T-helper 1 cell treated with Interleukin-12 subunit alpha and Interleukin-12 subunit beta and Interleukin-4 antibody, amounts not matched to agents 30 ng/mL and 1 ng/mL, for 36 hours (primary cell): ENCODE measurements around the gene SLC19A1. TPM values are rescaled to one million over a fixed set of nuclear protein-coding genes. Genes with fewer than 3 reads are reported as not detected.
"Not testable (repeated sequence)": the region's sequence is repeated elsewhere in the genome, so short reads cannot be mapped to it uniquely, and the experiment has no call there.

Experiments used
- intact Hi-C: fragments of 100-400 bp; cut with micrococcal nuclease; formaldehyde crosslinking; loops from one replicate; pipeline ENCODE4 v1.15.1; 2024
- total RNA-seq: library from RNA; stranded (reverse); gene quantifications from 2 replicates; pipeline ENCODE4 v1.2.3, GENCODE V29; 2022

The SLC19A1 gene
- total RNA-seq, 1 donor from 2014 or later = 61.9 TPM

DNA sequence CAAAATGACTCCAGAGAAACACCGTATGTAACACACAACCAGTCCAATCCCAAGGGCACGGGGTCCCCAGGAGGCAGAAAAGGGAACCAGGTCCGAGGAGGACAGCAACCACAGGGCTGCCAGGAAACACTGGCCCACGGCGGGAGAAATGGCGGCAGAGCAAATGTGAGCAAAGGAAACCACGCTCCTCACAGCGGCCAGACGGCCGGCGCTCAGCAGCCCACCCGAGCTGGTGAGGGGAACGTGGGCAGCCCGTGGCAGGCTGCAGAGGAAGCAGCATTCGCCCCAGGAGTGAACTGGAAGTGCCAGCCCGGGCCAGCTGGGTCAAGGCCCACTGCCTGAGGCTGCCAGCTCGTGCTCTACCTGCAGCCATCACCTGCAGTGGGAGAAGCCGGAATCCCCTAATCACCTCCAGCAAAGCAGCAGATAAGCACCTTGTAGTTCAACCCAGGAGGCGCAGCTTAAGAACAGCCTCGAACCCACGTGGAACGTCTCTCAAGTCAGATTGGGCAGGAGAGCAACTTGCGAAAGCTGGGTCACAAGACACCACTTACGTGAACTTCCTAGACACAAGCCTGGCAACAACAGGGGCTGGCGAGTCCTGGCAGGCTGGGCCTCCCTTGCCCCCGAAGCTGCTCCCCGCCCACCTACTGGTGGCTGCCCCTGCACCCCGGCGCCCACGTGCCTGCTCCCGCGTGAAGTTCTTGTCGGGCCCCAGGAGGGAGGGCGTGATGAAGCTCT is 6.7 kb downstream of the SLC19A1 start:
- intact Hi-C loops = no loop called here

DNA sequence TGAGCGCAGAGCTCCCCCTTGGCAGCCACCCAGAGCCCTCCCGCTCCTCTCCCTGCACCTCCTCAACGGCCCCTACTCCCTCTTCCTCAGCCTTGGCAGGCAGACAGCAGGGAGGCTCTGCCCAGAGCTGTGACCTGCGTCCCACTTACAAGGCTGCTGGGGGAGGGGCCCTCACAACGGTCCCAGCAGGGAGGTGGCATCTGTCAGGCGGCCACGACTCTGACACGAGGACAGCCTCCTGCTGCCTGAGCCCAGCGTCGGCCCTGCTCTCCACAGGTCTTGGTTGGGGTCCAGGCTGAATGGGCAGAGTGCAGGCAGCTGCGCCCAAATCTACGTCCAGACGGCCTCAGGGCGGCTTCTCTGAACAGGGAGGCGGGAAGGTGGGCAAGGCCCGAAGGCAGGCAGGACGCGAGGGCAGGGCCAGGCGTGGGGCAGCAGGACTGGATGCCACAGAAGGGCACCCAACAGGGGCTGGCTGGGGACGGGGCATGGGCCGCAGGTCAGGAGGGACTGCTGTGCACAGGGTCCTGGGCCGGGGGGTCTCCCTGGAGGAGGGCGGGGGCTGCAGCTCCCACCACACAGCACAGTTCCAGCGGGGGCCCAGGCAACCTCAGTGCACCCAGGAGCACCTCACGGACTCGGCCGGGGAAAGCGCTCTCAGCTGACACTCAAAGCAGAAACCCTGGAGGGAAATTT is 7.5 kb downstream of the SLC19A1 start:
- intact Hi-C loops = no loop called here

DNA sequence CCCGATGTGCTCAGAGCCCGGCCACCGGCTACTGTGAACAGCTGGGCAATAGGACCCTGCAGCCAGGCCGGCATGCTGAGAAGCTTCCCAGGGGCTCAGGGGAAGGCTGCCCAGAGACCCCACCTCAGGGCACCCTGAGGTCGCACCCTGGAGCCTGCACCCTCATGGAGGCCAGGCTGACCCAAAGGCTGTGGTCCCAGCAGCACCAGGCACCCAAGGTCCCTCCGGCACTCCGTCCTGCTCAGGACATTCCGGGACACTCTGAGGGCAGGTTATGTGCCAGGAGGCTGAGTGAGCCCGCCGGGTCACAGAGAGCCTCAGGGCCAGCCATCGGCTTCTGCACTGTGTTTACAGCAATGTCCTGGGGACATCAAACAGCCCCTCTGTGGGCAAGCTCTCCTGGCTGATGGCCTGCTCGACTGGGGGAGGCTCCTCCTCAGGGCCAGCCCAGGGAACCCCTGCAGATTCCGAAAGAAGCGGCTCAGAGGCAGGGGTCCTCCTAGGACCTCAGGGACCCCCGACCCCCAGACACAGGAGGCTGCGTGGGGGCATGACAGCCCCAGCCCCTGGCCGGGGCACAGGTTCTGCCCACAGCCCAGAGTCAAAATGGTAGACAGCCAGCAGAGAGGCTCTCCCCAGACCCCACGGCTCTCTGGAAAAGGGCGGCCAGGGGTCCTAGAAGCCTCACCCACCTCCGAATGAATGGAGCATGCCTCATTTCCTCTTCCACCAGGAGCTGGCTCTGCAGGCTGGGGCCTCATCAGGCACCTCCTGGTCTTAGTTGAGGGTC is 8.2 kb downstream of the SLC19A1 start:
- intact Hi-C loops = no loop called here

DNA sequence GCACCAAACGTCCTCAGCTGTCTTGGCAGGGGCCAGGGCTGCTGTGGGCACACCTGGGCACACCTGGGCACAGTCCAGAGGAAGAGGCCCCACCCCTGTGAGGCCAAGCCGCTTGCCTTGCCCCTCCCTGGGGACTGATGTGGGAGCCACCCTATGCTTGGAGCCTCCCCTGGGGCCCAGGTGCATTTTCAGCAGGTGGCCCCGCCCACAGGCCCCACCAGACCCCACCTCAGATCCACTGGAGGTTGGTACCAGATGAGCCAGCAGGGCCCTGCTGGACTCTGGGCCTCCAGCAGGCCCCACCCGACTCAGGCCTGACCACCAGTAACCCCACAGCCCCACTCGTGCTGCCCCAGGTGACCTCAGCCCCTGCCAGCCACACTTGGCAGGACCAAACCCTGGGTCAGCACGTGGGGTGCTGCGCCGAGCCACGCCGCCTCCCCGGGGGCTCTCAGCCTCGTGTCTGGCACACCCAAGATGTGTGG is 8.8 kb downstream of the SLC19A1 start:
- intact Hi-C loops = no loop called here

DNA sequence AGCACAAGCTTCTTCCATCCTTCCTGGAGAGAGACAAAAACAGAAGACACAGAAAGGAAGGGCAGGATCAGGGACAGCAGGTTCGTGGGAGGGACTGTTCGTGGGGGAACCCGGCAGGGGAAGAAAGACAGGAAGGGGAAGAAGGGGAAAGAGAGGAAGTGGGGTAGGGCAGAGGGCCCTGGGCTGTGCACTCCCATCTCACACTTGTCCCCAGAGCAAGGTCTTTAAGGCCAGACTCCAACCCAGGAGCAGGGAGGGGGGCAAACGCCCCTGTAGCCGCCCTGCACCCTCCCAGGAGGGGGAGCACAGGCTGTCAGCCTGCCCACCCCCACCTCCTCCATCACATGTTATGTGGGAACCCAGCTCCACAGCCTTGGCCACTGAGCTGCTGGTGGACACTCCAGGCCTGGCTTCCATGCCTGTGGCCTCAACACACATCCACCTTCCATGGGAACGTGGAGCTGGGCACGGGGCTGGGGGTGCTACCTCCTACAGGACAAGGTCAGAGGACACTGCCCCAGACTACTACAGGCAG is 9.3 kb downstream of the SLC19A1 start:
- intact Hi-C loops = no loop called here

DNA sequence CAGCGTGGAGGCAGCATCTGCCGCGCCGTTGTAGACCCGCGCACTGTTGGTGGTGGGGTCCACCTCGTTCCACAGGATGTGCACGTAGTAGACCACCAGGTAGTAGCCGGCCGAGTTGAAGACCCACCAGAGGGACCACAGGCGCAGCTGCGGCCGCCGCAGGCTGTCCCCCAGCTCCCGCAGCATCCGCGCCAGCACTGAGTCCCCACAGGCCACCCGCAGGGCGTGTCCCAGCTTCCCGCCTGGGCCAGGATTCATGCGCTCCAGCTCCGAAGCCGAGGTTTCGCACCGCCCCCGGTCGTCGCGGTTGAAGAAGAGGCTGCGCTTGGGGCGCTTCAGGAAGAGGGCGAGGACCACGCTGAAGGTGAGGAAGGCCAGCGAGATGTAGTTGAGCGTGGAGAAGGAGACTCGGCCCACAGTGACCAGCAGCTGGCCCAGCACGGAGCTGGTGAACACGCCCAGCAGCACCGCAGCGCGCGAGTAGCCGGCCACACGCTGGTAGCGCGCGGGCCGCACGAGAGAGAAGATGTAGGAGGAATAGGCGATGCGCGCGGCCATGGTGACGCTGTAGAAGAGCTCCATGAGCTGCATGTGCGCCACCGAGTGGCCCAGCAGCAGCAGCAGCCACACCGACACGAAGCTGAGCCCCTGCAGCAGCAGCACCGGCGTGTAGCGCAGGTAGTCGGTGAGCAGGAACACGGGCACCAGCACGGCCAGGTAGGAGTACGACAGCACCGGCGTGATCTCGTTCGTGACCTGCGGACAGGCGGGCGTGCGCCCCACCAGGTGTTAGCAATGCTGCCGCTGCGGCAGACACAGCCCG is 10.6 kb downstream of the SLC19A1 start:
- intact Hi-C loops = no loop called here

DNA sequence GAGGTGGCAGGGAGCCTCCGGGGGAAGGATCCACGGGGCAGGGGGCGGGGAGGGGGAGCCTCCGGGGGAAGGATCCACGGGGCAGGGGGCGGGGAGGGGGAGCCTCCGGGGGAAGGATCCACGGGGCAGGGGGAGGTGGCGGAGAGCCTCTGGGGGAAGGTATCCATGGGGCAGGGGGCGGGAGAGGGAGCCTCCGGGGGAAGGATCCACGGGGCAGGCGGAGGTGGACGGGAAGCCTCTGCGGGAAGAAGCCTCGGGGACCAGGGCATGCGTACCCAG is 11.2 kb downstream of the SLC19A1 start:
- intact Hi-C loops = not testable (repeated sequence)

DNA sequence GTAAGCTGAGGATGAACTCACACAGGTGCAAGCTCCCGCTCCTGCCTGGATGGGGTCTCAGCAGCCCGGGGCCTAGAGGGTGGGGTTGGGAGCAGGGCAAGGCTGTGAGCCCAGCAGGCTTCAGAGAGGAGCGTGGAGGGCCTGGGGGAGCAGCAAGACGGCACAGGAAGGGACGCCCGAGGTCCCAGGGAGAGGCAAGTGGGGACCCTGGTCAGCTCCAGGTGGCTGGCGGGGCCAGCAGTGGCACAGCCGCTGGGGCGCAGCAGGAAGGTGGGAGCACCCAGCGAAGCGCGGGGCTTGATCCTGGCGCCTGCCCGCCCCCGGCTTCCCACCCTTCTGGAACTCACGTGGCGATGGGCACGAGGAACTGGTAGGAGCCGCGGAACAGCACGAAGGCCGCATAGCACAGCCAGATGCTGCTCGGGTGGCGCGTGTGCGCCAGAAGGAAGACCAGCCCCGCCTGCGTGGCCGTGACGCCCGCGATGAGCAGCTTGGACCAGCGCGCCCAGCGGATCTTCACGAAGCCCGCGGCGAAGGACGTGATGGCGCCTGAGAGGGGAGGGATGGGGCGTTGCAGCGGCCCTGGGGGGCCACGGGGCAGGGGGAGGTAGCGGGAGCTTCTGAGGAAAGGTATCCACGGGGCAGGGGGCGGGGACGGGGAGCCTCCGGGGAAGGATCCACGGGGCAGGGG is 11.7 kb downstream of the SLC19A1 start:
- intact Hi-C loops = no loop called here

DNA sequence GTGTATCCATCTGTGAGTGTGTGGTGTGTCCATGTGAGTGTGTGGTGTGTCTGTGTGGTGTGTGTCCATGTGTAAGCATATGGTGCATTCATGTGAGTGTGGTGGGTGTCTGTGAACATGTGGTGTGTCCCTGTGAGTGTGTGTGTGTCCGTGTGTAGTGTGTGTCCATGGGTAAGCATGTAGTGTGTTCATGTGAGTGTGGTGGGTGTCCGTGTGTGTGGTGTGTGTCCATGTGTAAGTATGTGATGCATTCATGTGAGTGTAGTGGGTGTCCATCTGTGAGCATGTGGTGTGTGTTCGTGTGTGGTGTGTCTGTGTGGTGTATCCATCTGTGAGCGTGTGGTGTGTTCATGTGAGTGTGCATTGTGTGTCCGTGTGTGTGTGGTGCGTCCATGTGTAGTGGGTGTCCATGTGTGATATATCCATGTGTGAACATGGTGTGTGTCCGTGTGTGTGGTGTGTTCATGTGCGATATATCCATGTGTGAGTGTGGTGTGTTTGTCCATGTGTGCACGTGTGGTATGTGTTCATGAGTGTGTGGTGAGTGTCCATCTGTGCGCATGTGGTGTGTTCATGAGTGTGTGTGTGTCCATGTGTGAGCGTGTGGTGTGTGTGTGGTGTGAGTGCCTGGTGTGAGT is 12.3 kb downstream of the SLC19A1 start:
- intact Hi-C loops = no loop called here

DNA sequence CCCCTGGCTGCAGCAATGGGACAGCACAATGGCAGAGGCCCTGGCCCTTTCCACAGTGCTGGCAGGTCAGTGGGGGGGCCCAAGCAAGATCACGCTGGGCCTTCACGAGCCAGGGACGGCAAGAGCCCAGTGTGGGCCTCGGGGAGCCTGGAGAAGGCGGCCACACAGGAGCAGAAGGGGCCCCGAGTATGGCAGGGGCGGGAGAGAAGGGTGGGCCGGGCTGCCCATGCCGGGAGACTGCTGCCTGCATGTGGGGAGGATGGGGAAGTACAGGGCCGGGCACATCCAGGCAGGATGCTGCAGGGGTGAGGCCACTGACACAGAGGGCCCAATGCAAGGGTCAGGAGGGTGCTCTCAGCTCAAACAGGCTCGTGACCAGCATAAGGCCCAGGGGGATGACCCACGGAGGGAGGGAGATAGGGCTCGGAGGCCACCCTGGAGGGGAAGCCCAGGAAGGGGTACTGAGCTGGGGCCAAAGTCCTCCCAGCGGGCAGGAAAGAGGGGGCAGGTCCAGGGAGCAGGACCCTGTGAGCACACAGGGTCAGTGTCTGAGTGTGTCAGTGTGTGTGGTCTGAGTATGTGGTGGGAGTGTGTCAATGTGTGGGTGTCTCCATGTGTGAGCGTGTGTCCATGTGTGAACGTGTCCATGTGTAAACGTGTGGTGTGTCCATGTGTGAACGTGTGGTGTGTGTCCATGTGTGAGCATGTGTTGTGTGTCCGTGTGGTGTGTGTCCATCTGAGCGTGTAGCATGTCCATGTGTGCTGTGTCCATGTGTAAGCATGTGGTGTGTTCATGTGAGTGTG is 13.1 kb downstream of the SLC19A1 start:
- intact Hi-C loops = no loop called here

DNA sequence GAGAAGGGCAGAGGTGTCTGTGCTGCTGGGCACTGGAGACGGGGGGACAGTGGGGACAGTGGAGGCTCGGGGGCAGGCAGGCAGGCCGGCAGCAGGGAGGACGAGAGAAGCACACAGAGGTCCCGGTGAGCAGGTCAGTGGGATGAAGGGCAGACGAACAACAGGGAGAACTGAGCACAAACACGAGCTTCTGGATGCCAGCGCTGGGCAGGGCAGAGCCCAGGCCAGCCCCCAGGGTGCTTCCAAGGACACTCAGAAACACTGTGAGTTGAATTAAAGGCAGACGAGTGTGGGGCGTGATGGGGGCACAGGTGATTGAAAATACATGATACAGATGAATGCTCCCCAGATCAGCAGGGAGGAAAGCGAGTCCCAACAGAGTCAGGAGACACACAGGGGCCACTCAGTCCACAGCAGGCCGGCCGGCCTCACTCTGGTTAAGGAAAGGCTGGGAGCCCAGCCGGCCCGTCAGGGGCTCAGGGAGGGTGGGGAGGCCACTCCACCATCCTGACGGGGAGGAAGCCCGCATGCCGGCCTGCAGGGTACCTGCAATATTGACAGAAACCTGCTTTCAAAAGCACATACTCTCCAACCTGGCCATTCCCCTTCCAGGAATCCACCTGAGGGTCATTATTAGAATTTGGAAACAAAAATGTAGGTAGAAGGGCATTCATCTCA is 14.1 kb downstream of the SLC19A1 start:
- intact Hi-C loops = no loop called here

DNA sequence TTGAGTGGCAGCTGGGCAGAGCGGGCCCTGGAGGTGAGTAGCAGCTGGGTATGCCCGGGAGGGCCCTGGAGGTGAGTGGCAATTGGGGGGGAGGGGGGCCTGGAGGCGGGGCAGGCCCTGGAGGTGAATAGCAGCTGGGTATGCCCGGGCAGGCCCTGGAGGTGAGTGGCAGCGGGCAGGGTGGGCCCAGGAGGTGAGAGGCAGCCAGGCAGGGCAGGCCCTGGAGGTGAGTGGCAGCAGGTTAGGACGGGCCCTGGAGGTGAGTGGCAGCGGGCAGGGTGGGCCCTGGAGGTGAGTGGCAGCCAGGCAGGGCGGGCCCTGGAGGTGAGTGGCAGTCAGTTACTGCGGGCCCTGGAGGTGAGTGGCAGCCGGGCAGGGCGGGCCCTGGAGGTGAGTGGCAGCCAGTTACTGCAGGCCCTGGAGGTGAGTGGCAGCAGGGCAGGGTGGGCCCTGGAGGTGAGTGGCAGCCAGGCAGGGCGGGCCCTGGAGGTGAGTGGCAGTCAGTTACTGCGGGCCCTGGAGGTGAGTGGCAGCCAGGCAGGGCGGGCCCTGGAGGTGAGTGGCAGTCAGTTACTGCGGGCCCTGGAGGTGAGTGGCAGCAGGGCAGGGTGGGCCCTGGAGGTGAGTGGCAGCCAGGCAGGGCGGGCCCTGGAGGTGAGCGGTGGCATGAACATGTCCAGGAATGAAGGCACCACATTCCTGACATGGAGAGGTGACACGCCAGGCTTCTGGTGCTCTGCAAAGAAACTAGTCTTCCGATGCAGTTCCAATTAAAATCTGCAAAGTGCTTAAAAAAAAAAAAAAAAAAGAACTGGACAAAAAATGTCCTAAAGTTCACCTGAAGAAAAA is 14.9 kb downstream of the SLC19A1 start:
- intact Hi-C loops = not testable (repeated sequence)

DNA sequence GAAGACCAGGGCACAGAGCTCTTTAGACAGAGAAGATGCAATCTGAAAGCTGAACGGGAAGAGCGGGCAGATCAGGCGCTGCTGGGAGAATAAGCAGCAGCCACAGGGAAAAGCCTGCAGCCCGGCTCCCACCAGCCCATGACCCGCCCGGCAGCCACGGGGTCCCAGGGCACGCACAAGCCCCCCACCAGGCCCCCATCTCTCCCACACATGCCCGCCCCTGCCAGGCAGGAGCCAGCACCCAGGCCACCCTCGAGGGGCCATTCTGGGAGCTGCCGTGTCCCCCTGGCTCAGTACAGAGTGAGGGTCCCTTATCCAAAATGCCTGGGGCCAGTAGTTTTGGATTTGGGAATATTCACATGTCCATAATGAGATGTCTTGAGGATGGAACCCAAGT is 16.3 kb downstream of the SLC19A1 start:
- intact Hi-C loops = no loop called here

DNA sequence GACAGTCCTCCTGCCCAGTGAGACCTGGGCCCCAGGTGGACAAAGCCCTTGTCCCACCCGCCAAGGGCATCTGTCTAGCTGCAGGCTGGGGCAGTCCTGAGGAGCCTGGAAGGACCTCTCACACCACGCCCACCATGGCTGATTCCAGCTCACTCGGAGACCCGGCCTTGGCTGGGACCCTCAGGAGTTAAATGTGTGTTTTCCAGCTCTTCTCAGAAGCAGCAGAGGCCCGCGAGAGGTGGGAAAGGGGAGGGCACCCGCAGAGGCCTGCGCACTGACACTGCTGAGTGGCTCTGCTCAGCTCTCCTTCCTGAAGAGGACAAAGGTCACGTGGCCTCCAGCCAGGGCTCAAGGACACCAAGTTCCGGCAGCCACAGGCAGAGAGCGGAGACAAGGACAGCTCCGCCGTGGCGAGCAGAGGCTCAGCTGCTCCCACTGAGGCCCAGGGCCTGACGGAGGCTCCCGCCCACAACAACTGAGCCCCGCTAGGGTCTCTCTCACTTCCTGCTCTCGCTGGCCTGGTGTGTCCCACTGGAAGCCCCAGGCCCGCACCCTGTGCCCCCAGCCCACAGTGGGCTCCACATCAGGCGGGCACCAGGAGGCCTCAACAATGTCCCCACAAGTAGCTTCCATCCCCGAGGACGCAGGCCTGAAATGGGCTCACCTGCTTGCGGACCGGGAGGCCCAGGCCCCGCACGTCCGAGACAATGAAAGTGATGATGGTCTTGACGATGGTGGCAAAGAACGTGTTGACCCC is 16.9 kb downstream of the SLC19A1 start:
- intact Hi-C loops = no loop called here

DNA sequence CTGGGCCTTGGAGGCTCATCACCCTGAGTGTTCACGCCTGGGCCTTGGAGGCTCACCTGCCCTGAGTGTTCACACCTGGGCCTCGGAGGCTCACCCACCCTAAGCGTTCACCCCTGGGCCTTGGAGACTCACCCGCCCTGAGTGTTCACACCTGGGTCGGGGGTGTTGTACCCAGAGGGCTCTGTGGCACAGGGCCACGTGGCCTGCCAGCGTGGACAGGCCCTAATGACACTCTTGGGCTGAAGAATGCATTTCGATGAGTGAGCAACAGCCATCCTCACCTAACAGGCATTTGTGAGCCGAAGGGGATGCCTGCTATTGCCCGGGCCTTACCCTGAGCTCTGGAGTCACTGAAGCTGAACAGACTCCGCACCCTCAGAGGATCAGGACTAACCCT is 17.5 kb downstream of the SLC19A1 start:
- intact Hi-C loops = no loop called here

DNA sequence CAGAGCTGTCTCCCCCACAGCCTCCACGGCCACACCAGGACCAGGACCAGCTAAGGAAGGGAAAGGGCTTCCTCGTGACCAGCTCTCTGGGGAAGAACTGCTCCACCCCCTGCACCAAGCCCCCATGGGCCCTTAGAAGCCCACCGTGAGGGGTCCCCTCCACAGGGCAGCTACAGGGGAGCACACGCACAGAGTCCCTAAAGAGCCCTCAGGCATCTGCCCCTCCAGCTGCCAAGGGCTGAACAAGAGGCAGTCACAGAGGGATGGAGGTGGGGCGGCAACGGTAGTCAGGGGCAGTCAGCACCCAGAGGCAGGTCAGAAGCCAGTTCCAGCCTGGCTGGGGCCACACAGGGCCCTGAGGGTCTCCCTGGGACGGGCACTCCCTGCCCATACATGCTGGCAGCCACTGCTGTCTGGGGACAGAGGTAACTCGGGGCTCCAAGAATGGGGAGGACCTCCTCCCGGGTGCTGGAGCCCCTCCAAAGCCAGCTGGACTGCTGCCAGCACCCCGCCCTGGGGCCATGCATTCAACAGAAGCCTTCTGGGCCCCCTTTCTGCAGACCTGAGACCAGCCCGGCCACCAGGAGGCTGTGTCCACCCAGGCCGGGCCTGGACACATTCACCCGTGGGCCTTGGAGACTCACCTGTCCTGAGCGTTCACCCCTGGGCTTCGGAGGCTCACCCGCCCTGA is 18.7 kb downstream of the SLC19A1 start:
- intact Hi-C loops = no loop called here
